ENCODE measurements around the gene B3GNT2.
"Not testable (repeated sequence)": the region's sequence is repeated elsewhere in the genome, so short reads cannot be mapped to it uniquely, and the experiment has no call there.

Gene B3GNT2

DNA sequence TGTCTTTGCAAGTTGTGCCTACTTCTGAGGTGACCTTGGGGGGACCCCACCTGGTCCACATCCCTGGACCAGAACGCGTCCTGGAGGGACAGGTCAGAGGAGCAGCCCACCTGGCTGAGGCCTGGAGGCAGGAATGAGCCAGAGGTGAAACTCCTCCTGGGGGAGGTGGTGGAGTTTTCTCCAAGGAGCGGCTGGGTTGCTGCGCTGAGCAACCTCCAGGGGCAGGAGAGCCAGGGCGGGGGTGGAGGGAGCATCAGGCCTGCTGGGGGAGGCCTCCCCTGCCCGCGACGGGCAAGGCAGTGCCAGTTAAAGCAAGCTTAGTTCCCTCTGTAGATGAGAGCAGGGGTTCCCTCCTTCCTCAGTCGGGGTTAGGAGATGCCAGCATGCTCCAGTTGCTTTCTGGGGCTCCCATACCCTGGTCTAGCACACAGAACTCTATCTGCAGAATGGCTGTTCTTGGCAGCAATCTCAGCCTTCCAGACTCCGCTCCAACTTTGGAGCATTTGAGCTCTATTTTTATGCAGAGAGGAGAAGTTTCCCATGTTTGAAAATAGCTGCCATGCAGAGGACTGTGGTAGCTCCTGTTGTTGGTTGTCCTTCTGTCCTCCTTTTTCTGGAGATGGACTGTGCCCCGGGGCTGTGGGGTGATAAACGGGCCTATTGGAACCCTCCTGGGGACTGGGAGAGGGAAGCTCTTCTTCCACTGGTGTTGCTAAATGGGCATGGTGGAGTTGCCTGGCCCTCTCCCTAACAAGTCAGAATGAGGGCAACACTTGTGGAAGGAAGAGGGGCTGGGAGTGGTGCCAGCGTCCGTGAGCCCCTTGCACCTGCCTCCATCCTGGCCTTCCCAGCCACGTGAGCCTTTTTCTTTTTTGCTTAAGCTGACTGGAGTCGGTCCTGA is 39.1 kb downstream of the B3GNT2 start:
- no peak for DNase-seq (ENCODE audit: low read depth in 2 of 2)

DNA sequence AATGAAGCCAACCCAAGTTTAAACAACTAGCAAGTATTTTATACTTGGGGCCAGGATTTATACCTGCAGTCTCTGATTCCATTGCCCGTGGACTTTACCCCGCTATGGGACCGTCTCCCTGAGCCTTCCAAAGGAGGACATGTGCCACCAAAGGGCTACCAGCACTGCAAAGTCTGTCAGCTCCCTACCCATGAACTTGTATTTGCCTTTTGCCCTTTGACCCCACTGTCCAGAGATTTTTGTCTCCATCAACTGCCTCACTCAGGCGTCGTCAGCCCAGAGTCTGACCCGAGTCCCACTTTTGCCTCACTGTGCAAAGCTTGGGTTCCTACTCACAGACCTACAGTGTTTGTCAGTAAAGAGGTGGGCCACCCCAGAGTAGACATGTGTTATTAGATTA is 40.6 kb downstream of the B3GNT2 start:
- no peak for DNase-seq (ENCODE audit: low read depth in 2 of 2)

DNA sequence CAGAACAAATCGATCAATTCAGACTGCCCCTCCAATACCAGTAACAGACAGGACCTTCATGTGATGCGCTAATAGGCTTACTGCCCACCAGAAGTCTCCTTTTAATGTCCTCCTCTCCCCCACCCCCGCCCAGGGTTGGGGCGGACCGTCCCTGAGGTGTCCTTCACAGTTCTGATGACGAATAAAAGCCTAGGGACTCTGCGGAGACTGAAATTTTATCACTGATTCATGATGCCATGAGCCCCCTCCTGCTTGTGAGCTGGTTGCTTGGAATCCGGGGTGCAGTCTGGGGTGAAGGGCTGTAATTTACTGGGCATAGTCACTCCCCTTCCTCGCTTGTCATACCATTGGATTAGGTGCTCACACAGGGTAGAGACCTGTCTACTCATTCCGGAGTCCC is 42.3 kb downstream of the B3GNT2 start:
- DNase-seq (ENCODE audit: low read depth in 2 of 2) = no peak

DNA sequence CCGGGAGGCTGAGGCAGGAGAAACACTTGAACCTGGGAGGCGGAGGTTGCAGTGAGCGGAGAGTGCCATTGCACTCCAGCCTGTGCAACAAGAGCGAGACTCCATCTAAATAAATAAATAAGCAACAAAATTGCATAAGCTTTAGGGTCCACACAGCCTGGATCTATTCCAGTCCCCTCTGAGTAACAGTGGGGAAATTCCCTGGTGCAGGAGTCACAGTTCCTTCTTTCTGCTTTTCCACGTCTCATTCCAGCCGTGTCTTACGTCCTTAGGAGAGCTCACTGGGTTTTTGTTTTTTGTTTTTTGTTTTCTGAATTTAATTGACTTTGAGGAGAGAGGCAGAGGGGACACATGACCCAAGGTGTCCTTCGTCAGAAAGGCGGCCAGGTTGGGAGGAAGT is 44.6 kb downstream of the B3GNT2 start:
- DNase-seq (ENCODE audit: low read depth in 2 of 2) = no peak

DNA sequence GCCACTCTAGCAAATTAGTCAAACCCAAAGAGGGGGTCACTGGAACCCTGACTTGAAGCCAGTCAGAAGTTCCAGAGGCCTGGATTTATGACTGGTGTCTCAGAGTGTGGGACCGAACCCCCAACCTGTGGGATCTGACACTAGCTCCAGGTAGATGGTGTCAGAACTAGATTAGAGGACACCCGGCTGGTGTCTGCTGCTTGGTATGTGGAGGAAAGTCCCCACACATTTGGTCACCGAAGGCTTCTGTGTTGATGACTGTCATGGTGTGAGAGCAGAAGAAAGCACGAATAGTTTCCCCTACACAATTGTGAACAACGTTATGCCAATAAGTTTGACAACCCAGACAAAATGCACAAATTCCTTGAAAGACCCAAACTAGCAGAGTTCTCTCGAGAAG is 48.1 kb downstream of the B3GNT2 start:
- DNase-seq (ENCODE audit: low read depth in 2 of 2) = no peak

DNA sequence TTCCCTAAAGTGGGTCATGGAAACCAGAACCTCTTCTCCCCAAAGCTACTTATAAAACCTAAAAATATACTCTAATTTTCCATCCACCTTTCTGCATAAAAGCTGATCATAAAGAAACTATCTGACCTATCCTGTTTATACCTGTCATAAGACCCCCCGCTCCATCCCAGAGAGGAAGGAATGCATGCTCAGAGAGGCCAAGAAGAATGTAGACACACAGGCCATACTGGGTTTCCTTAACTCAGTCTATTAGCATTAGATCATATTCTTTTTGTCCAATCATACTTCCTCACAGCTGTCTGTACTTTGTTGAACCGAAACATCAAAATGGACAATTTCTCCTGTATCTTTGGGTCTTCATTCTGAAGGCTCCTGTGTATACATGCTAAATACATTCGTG is 52.3 kb downstream of the B3GNT2 start:
- no peak for DNase-seq (ENCODE audit: low read depth in 2 of 2)

- no peak for DNase-seq (ENCODE audit: low read depth in 2 of 2)
Measured at GRCh38 chr2:62250239-62250638, 54.3 kb downstream of the B3GNT2 start.

DNA sequence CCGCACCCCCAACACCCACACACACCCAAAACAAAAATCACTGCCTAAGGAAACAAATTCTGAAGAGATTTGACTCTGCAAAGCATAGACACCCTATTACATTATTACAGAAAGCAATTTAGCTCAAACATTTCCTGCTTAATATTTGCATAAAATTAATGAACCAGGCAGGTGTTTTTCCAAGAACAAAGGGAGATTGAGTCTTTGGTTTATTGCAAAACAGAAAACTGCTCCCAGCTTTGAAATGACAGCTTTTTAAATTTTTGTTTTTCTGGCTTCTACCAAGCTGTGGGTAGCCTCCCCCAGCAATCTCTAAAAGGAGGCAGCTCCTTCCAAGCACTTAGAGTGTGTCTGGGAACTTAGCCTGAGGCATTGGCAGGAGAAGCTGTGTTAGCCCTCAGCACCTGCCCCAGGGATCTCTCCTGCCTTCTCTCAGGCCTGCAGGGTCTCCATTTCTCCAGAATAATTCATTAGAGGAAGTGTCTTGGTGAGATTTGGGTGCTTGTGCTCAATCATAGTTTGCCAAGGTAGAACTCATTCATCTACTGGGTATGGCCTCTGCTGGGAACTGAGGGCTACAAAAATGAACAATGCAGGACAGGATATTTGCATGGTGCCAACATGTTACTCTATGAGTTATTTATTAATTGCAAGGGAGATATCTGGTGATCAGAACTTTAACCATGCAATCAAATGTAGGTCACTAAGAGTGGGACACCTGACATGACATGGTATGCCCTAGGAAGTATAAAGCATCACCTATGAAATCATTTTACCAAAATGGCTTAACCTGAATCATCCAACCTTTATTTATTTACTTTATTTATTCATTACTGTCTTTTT is 58.7 kb downstream of the B3GNT2 start:
- no peak for DNase-seq (ENCODE audit: low read depth in 2 of 2)

DNA sequence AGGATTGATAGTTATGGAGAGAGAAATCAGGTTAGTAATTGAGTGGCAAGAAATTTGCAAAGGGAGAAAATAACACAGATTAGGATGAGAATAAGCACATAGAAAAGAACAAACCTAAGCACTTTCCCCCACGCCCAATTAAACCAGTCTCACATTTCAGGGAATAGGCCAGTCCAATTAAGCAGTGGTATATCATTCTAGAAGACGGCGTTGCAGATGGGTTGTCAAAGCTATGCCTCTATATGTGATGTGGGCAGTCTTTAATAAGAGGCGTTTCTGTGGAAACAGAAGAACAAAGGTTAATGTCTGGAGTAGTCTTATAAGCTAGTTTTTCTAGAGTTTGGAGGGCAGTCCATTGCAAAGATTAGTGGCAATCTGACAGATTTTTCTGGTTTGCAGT is 61.6 kb downstream of the B3GNT2 start:
- DNase-seq (ENCODE audit: low read depth in 2 of 2) = no peak

DNA sequence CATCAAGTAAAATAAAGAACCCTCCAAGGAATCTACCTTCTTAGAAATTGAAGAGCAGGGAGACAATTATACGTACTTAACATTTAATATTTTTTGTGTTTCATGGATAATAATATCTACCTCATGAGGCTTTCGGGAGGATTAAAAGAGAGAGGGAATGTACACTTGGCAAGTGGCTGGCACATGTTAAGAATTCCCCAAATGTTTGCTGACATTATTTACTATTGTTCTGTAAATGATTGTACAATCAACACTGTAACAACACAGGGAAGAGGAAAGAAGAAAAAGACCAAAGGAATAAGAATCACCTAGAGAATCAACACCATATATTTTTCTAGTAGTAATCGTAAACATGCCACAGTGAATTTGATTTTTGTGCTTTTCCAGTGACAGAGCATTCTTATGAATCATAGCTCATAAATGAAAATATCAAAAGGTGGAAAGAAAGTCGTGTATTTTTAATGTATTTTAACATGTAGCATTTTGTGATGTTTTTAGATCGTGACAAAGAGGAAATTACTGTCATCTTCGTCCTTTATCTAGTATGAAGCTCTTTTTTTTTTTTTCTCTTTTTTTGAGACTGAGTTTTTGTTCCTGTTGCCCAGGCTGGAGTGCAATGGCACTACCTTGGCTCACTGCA is 67.3 kb downstream of the B3GNT2 start:
- no peak for DNase-seq (ENCODE audit: low read depth in 2 of 2)

GRCh38 chr2:62264186-62264585 is 68.3 kb downstream of the B3GNT2 start:
- no peak for DNase-seq (ENCODE audit: low read depth in 2 of 2)

- no peak for DNase-seq (ENCODE audit: low read depth in 2 of 2)
Measured at GRCh38 chr2:62265106-62265505, 69.2 kb downstream of the B3GNT2 start.

DNA sequence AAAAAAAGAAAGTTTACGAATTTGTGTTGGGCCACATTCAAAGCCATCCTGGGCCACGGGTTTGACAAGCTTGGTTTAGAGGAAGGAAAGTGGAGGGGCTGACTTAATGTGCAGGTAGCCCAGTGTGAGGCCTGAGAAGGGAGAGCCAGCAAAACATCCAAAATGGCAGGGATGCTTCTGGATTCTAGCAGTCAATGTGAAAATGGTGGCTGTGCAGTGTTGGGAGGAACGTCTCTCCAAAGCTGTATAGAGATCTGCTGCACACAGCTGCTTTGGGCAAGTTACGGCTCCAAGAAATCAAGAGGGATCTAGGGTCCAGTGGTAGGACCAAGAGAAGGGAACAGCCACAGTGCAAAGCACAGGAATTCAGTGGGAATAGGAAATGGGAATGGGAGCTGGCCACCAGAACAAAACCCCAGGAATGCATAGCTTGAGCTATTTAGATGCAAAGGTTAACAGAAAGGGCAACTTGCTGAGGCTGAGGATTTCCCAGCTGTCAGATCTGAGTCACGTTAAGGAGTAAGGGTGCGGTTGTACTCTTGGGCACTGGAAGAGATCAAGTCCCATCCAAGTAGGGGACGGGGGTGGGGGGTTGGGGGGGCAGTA is 70.6 kb downstream of the B3GNT2 start:
- no peak for DNase-seq (ENCODE audit: low read depth in 2 of 2)

DNA sequence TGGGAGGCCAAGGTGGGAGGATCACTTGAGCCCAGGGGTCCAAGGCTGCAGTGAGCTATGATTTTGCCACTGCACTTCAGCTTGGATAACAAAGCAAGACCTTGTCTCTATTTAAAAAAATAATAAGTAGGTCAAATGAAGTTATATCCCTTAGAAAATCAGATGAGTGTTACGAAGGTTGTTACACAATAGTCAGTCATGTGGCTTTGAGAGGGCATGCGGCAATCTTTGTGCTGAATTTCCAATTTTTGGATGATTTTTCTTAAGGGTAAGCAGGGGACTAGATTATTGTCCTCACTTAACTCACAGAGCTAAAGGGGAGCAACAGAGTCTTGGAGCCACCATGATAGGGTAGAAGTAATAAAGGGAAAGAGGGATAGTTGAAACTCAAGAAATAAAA is 71.8 kb downstream of the B3GNT2 start:
- no peak for DNase-seq (ENCODE audit: low read depth in 2 of 2)

GRCh38 chr2:62268681-62269188 is 72.8 kb downstream of the B3GNT2 start:
- not testable (repeated sequence) for DNase-seq (ENCODE audit: low read depth in 2 of 2)

DNA sequence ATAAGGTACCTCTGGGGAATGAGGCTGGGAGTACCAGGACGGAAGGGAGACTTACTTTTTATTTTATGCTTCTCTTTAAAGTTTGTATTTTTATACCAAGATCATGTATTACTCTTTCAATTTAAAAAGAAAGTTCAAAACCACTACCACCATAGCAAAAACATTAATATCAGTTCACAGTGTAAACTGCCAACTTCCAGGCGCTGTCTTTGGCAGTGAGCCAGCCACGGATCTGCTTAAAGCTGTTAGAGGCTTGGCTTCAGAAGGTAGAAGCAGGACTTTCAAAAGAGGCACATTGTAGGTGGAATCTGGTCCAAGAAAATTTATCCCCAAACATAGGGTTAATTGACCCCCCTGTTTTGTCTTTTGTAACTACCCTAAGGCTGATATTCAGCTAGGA is 74.8 kb downstream of the B3GNT2 start:
- DNase-seq (ENCODE audit: low read depth in 2 of 2) = no peak
